SU-DHL-6 (cell line): ENCODE data around the gene FBXW8.

ENCODE experiments used
- H2AFZ ChIP-seq: fragments of 200-600 bp; sonication (generic); 2 replicates; pipeline ENCODE4 v1.6.1; 2014; ENCODE audit warnings: low read depth, mild to moderate bottlenecking, moderate library complexity, mixed read lengths, antibody characterized with exemption, low read length; ENCODE audit not compliant: severe bottlenecking
- H3F3A ChIP-seq: fragments of 200-600 bp; shearing (Covaris generic); 2 replicates; pipeline ENCODE4 v1.6.0; 2016; ENCODE audit warnings: antibody characterized with exemption, mild to moderate bottlenecking; ENCODE audit not compliant: insufficient read depth
- H3K27ac ChIP-seq: fragments of 200-600 bp; sonication (generic); 2 replicates; pipeline ENCODE4 v1.5.1; 2016; ENCODE audit warnings: low read depth, mild to moderate bottlenecking, low read length, moderate library complexity, mixed read lengths
- H3K27me3 ChIP-seq: fragments of 200-600 bp; sonication (generic), shearing (Covaris generic); 2 replicates; pipeline ENCODE4 v1.6.0; 2014; ENCODE audit warnings: mild to moderate bottlenecking, low read length
- H3K36me3 ChIP-seq: fragments of 200-600 bp; sonication (generic); 2 replicates; pipeline ENCODE4 v1.6.1; 2014; ENCODE audit warnings: mild to moderate bottlenecking, low read length, mixed read lengths
- H3K4me2 ChIP-seq: fragments of 300-600, 200-600 bp; shearing (Covaris generic), sonication (generic); 2 replicates; pipeline ENCODE4 v1.6.0; 2014; ENCODE audit warnings: low read length, low read depth, mild to moderate bottlenecking; ENCODE audit not compliant: poor library complexity, severe bottlenecking
- H3K4me3 ChIP-seq: fragments of 200-600 bp; sonication (generic); 2 replicates; pipeline ENCODE4 v1.5.1; 2014; ENCODE audit warnings: antibody characterized with exemption, low read length, mild to moderate bottlenecking, mixed read lengths; ENCODE audit not compliant: insufficient read depth, poor library complexity, severe bottlenecking
- H3K79me2 ChIP-seq: fragments of 200-600 bp; sonication (generic); 2 replicates; pipeline ENCODE4 v1.6.1; 2014; ENCODE audit warnings: mild to moderate bottlenecking, low read length, moderate library complexity; ENCODE audit not compliant: insufficient read depth
- H3K9ac ChIP-seq: fragments of 200-600 bp; sonication (generic); 2 replicates; pipeline ENCODE4 v1.7.0; 2014; ENCODE audit warnings: mild to moderate bottlenecking, low read length
- H3K9me2 ChIP-seq: fragments of 200-600 bp; sonication (generic); replicated peaks from 2 replicates; pipeline ENCODE4 v1.6.1; 2014; ENCODE audit warnings: low read length; ENCODE audit not compliant: insufficient read depth
- H3K9me3 ChIP-seq: fragments of 200-600 bp; sonication (generic); 2 replicates; pipeline ENCODE4 v1.6.1; 2014; ENCODE audit warnings: low read length, mixed read lengths; ENCODE audit not compliant: insufficient read depth
- H4K20me1 ChIP-seq: fragments of 200-600 bp; sonication (generic); 2 replicates; pipeline ENCODE4 v1.6.1; 2014; ENCODE audit warnings: low read depth, mild to moderate bottlenecking, antibody characterized with exemption, low read length, moderate library complexity, mixed read lengths
- CTCF ChIP-seq: fragments of 200-600 bp; sonication (generic); IDR thresholded peaks from one replicate; pipeline ENCODE4 v1.5.1; 2017; ENCODE audit warnings: antibody characterized with exemption, mild to moderate bottlenecking, low read length, moderate library complexity; ENCODE audit not compliant: insufficient read depth, poor library complexity, severe bottlenecking
- EZH2phosphoT487 ChIP-seq: fragments of 200-600 bp; sonication (generic), shearing (Covaris generic); conservative IDR thresholded peaks from 2 replicates; pipeline ENCODE4 v1.6.1; 2018; ENCODE audit warnings: mild to moderate bottlenecking, antibody characterized with exemption, low read length, moderate library complexity, mixed read lengths

FBXW8 gene

GRCh38 chr12:116863275-116863767 lies 47.4 kb upstream of the FBXW8 start:
- Histone ChIP-seq H3K4me2 (no peak overlapping the region), H3K4me3 (no peak overlapping the region), H3K27ac (no peak overlapping the region)

GRCh38 chr12:116864371-116865160 lies 46.2 kb upstream of the FBXW8 start:
- Histone ChIP-seq H3K27ac (no peak overlapping the region), H3K36me3 (no peaks in the 10 kb centered on the region), H3K4me3 (no peak overlapping the region), H3K9me2 (no peaks in the 10 kb centered on the region), H3K9ac (no peak overlapping the region), H3K9me3 (no peaks in the 10 kb centered on the region), H3K79me2 (no peaks in the 10 kb centered on the region), H3F3A (peaks cover 15% of the 10 kb centered on the region), H4K20me1 (no peaks in the 10 kb centered on the region), H3K27me3 (no peaks in the 10 kb centered on the region), H3K4me2 (no peak overlapping the region), H2AFZ (no peak overlapping the region)
- TF ChIP-seq EZH2phosphoT487 (no peak), CTCF (no peak)

More at GRCh38 chr12:116863275-116863767, 47.4 kb upstream of the FBXW8 start:
- H3K9ac ChIP-seq = no peak overlapping the region
- no peak overlapping the region for H2AFZ ChIP-seq
- H3K36me3 ChIP-seq = no peaks in the 10 kb centered on the region
- no peaks in the 10 kb centered on the region for H3K9me2 ChIP-seq
- H4K20me1 ChIP-seq = no peaks in the 10 kb centered on the region
- TF ChIP-seq EZH2phosphoT487 (no peak), CTCF (peak; percentile 89)
- peaks cover 23% of the 10 kb centered on the region for H3F3A ChIP-seq
- H3K9me3 ChIP-seq = no peaks in the 10 kb centered on the region
- no peaks in the 10 kb centered on the region for H3K27me3 ChIP-seq
- no peaks in the 10 kb centered on the region for H3K79me2 ChIP-seq

- no peak overlapping the region for H2AFZ ChIP-seq
- no peak overlapping the region for H3K9ac ChIP-seq
- no peaks in the 10 kb centered on the region for H3K27me3 ChIP-seq
- H3K9me3 ChIP-seq = no peaks in the 10 kb centered on the region
- no peak overlapping the region for H3K4me2 ChIP-seq
- H3K4me3 ChIP-seq = no peak overlapping the region
- H3K27ac ChIP-seq = no peak overlapping the region
- no peaks in the 10 kb centered on the region for H3F3A ChIP-seq
- no peaks in the 10 kb centered on the region for H3K79me2 ChIP-seq
- H3K36me3 ChIP-seq = no peaks in the 10 kb centered on the region
- no peaks in the 10 kb centered on the region for H3K9me2 ChIP-seq
- TF ChIP-seq EZH2phosphoT487 (no peak), CTCF (no peak)
- H4K20me1 ChIP-seq = no peaks in the 10 kb centered on the region
Measured at GRCh38 chr12:116867523-116867922, 43.2 kb upstream of the FBXW8 start.
